ENCODE measurements around the gene PCDHA1. TPM values are rescaled to one million over a fixed set of nuclear protein-coding genes. Genes with fewer than 3 reads are reported as not detected.
"Not testable (repeated sequence)": the region's sequence is repeated elsewhere in the genome, so short reads cannot be mapped to it uniquely, and the experiment has no call there.

PCDHA1 gene
- polyA plus RNA-seq, 1 donor (not counting 4 experiments of a cell fraction or from before 2014, with no cell fraction given): 0.03 TPM

DNA sequence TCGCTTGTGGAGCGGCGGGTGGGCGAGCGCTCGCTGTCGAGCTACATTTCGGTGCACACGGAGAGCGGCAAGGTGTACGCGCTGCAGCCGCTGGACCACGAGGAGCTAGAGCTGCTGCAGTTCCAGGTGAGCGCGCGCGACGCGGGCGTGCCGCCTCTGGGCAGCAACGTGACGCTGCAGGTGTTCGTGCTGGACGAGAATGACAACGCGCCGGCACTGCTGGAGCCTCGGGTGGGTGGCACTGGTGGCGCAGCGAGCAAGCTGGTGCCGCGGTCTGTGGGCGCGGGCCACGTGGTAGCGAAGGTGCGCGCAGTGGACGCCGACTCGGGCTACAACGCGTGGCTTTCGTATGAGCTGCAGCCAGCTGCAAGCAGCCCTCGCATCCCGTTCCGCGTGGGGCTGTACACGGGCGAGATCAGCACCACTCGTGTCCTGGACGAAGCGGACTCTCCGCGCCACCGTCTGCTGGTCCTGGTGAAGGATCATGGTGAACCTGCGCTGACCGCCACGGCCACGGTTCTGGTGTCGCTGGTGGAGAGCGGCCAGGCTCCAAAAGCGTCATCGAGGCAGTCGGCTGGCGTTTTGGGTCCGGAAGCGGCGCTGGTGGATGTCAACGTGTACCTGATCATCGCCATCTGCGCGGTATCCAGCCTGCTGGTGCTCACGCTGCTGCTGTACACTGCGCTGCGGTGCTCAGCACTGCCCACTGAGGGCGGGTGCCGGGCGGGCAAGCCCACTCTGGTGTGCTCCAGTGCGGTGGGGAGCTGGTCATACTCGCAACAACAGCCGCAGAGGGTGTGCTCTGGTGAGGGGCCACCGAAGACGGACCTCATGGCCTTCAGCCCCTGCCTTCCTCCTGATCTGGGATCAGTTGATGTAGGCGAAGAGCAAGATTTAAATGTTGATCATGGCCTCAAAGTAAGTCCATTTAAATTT is 57.1 kb downstream of the PCDHA1 start:
- DNase-seq (ENCODE audit: low read depth, low spot score) (no peak), FAIRE-seq (no peak)
- H3K79me2 ChIP-seq (ENCODE audit: control insufficient read depth, insufficient read depth, low read length): no peaks in the 10 kb centered on the region
- TF ChIP-seq EZH2 (IDR thresholded peaks at IDR 0.05; ENCODE audit: low read length): no peak
- TF ChIP-seq, protein P1, sequence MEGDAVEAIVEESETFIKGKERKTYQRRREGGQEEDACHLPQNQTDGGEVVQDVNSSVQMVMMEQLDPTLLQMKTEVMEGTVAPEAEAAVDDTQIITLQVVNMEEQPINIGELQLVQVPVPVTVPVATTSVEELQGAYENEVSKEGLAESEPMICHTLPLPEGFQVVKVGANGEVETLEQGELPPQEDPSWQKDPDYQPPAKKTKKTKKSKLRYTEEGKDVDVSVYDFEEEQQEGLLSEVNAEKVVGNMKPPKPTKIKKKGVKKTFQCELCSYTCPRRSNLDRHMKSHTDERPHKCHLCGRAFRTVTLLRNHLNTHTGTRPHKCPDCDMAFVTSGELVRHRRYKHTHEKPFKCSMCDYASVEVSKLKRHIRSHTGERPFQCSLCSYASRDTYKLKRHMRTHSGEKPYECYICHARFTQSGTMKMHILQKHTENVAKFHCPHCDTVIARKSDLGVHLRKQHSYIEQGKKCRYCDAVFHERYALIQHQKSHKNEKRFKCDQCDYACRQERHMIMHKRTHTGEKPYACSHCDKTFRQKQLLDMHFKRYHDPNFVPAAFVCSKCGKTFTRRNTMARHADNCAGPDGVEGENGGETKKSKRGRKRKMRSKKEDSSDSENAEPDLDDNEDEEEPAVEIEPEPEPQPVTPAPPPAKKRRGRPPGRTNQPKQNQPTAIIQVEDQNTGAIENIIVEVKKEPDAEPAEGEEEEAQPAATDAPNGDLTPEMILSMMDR (optimal IDR thresholded peaks at IDR 0.05 in 1 of 3, IDR thresholded peaks at IDR 0.05 in 1 of 3, conservative IDR thresholded peaks at IDR 0.05 in 1 of 3; ENCODE audit: extremely low read depth in 1 of 3, insufficient read depth in 2 of 3, low read length in 3 of 3): no peak
- H4K20me1 ChIP-seq (ENCODE audit: control insufficient read depth, extremely low read depth, insufficient read depth, low read length): no peaks in the 10 kb centered on the region
- no peaks in the 10 kb centered on the region for H3K9me1 ChIP-seq (ENCODE audit: control insufficient read depth, extremely low read depth, insufficient read depth, low read length)
- no peak overlapping the region for H3K27ac ChIP-seq (ENCODE audit: control insufficient read depth, insufficient read depth, low read length)
- dilution Hi-C loops (cut with MboI; ENCODE audit: extremely low pct_ligation_motif_present, low sequenced_read_pairs): no loop called here
- no peak overlapping the region for H3K4me3 ChIP-seq (ENCODE audit: control insufficient read depth in 2 of 3, extremely low read depth in 1 of 3, insufficient read depth in 2 of 3, low read depth in 1 of 3, low read length in 3 of 3)
- no peak overlapping the region for H3K4me2 ChIP-seq (ENCODE audit: control insufficient read depth, extremely low read depth, insufficient read depth, low read depth, low read length)
- no peak overlapping the region for H2AFZ ChIP-seq (ENCODE audit: control insufficient read depth, low read length)
- H3K4me1 ChIP-seq (ENCODE audit: control insufficient read depth, extremely low read depth, insufficient read depth, low read length): no peaks in the 10 kb centered on the region
- no peaks in the 10 kb centered on the region for H3K36me3 ChIP-seq (ENCODE audit: control insufficient read depth in 2 of 2, extremely low read depth in 1 of 2, insufficient read depth in 2 of 2, low read length in 2 of 2)
- no peak overlapping the region for H3K9ac ChIP-seq (ENCODE audit: control insufficient read depth, extremely low read depth, insufficient read depth, low read length)
- H3K27me3 ChIP-seq (ENCODE audit: control insufficient read depth, extremely low read depth, insufficient read depth, low read length): no peaks in the 10 kb centered on the region
- peaks cover 6% of the 10 kb centered on the region for H3K9me3 ChIP-seq (ENCODE audit: control insufficient read depth, low read depth, low read length)

GRCh38 chr5:140848139-140849102 is 62.5 kb downstream of the PCDHA1 start, which contains the start of gene PCDHA9:
PCDHA9 (plus strand) TSS chr5:140848382; CDS start chr5:140848496, 114 bp downstream.
- DNase-seq (ENCODE audit: low read depth, low spot score); H3K9ac ChIP-seq (ENCODE audit: control insufficient read depth, extremely low read depth, insufficient read depth, low read length); H3K4me1 ChIP-seq (ENCODE audit: control insufficient read depth, extremely low read depth, insufficient read depth, low read length); H3K79me2 ChIP-seq (ENCODE audit: control insufficient read depth, insufficient read depth, low read length); H3K27ac ChIP-seq (ENCODE audit: control insufficient read depth, insufficient read depth, low read length); H3K9me1 ChIP-seq (ENCODE audit: control insufficient read depth, extremely low read depth, insufficient read depth, low read length); H3K36me3 ChIP-seq (ENCODE audit: control insufficient read depth in 2 of 2, extremely low read depth in 1 of 2, insufficient read depth in 2 of 2, low read length in 2 of 2); H3K9me3 ChIP-seq (ENCODE audit: control insufficient read depth, low read depth, low read length); H3K27me3 ChIP-seq (ENCODE audit: control insufficient read depth, extremely low read depth, insufficient read depth, low read length); H4K20me1 ChIP-seq (ENCODE audit: control insufficient read depth, extremely low read depth, insufficient read depth, low read length); H2AFZ ChIP-seq (ENCODE audit: control insufficient read depth, low read length); H3K4me3 ChIP-seq (ENCODE audit: control insufficient read depth in 2 of 3, extremely low read depth in 1 of 3, insufficient read depth in 2 of 3, low read depth in 1 of 3, low read length in 3 of 3); FAIRE-seq; dilution Hi-C loops (cut with MboI; ENCODE audit: extremely low pct_ligation_motif_present, low sequenced_read_pairs); H3K4me2 ChIP-seq (ENCODE audit: control insufficient read depth, extremely low read depth, insufficient read depth, low read depth, low read length): not testable (repeated sequence)

GRCh38 chr5:140849831-140850634 is 64.1 kb downstream of the PCDHA1 start:
- dilution Hi-C loops (cut with MboI; ENCODE audit: extremely low pct_ligation_motif_present, low sequenced_read_pairs); H3K9ac ChIP-seq (ENCODE audit: control insufficient read depth, extremely low read depth, insufficient read depth, low read length); H4K20me1 ChIP-seq (ENCODE audit: control insufficient read depth, extremely low read depth, insufficient read depth, low read length); H3K79me2 ChIP-seq (ENCODE audit: control insufficient read depth, insufficient read depth, low read length); DNase-seq (ENCODE audit: low read depth, low spot score); H2AFZ ChIP-seq (ENCODE audit: control insufficient read depth, low read length); H3K27ac ChIP-seq (ENCODE audit: control insufficient read depth, insufficient read depth, low read length); FAIRE-seq; H3K36me3 ChIP-seq (ENCODE audit: control insufficient read depth in 2 of 2, extremely low read depth in 1 of 2, insufficient read depth in 2 of 2, low read length in 2 of 2); H3K4me1 ChIP-seq (ENCODE audit: control insufficient read depth, extremely low read depth, insufficient read depth, low read length); H3K9me3 ChIP-seq (ENCODE audit: control insufficient read depth, low read depth, low read length); H3K27me3 ChIP-seq (ENCODE audit: control insufficient read depth, extremely low read depth, insufficient read depth, low read length); H3K4me3 ChIP-seq (ENCODE audit: control insufficient read depth in 2 of 3, extremely low read depth in 1 of 3, insufficient read depth in 2 of 3, low read depth in 1 of 3, low read length in 3 of 3); H3K9me1 ChIP-seq (ENCODE audit: control insufficient read depth, extremely low read depth, insufficient read depth, low read length); H3K4me2 ChIP-seq (ENCODE audit: control insufficient read depth, extremely low read depth, insufficient read depth, low read depth, low read length): not testable (repeated sequence)
